KMS-11 (cell line): ENCODE measurements around the gene FBLN7.

ENCODE experiments used
- H2AFZ ChIP-seq: fragments of 200-600 bp; sonication (generic); 2 replicates; pipeline ENCODE4 v1.6.1; 2016; ENCODE audit warnings: antibody characterized with exemption, mixed run types, low read depth
- H3K27ac ChIP-seq: fragments of 200-600 bp; sonication (generic); 2 replicates; pipeline ENCODE4 v1.6.1; 2016; ENCODE audit warnings: mild to moderate bottlenecking, mixed run types
- H3K27me3 ChIP-seq: fragments of 200-600 bp; sonication (generic); 2 replicates; pipeline ENCODE4 v1.6.1; 2017; ENCODE audit warnings: mild to moderate bottlenecking, low read depth, mixed run types, moderate library complexity; ENCODE audit not compliant: insufficient read depth
- H3K36me3 ChIP-seq: fragments of 200-600 bp; sonication (generic); 2 replicates; pipeline ENCODE4 v1.6.1; 2017; ENCODE audit warnings: mild to moderate bottlenecking, mixed run types; ENCODE audit not compliant: insufficient read depth
- H3K4me1 ChIP-seq: fragments of 200-600 bp; sonication (generic); 2 replicates; pipeline ENCODE4 v1.6.1; 2016; ENCODE audit warnings: mild to moderate bottlenecking, low read depth, mixed run types; ENCODE audit not compliant: poor library complexity, severe bottlenecking
- H3K4me2 ChIP-seq: fragments of 200-600 bp; sonication (generic); 2 replicates; pipeline ENCODE4 v1.7.0; 2016; ENCODE audit warnings: mild to moderate bottlenecking, mixed run types
- H3K4me3 ChIP-seq: fragments of 200-600 bp; sonication (generic); IDR thresholded peaks from 2 replicates; pipeline ENCODE4 v1.6.1; 2017; ENCODE audit warnings: low read depth, low read length, mixed read lengths; ENCODE audit not compliant: insufficient read depth
- H3K79me2 ChIP-seq: fragments of 200-600 bp; sonication (generic); 2 replicates; pipeline ENCODE4 v1.6.1; 2016; ENCODE audit warnings: low read depth, mixed run types; ENCODE audit not compliant: insufficient read depth
- H3K9ac ChIP-seq: fragments of 200-600 bp; sonication (generic); 2 replicates; pipeline ENCODE4 v1.6.1; 2016; ENCODE audit warnings: mild to moderate bottlenecking, mixed run types
- H4K20me1 ChIP-seq: fragments of 200-600 bp; sonication (generic); 2 replicates; pipeline ENCODE4 v1.6.1; 2016; ENCODE audit warnings: mild to moderate bottlenecking, mixed run types; ENCODE audit not compliant: insufficient read depth
- TF ChIP-seq, protein P1 (sequence below): fragments of 200-600 bp; sonication (generic); conservative IDR thresholded peaks from 2 replicates; pipeline ENCODE4 v1.6.1; 2017; ENCODE audit warnings: low read depth, mild to moderate bottlenecking, antibody characterized with exemption, low read length, moderate library complexity, mixed read lengths

The FBLN7 gene

DNA sequence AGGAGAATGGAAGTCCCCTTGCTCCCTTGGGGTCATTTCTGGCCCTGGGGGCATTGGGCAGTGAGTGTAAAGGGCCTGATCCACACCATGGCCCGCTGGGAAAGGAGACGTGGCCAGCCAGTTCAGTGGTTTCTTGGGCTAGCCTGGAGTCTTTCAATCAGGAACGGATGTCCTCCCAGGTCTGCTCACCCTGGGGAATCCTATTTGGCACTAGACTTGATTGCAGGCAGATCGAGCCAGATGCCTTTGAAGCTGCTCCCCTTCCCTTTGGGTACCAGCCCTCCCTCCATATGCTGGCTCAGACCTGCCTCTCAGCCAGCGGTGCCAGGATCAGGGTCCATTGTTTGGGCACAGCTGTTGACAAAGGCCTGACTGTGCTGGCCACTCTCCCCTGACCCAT is 11.0 kb downstream of the FBLN7 start:
- Histone ChIP-seq H3K79me2 (no peaks in the 10 kb centered on the region), H3K27ac (no peak overlapping the region), H3K27me3 (no peaks in the 10 kb centered on the region), H3K4me1 (no peaks in the 10 kb centered on the region), H3K4me2 (no peak overlapping the region), H3K36me3 (no peaks in the 10 kb centered on the region), H2AFZ (no peak overlapping the region), H4K20me1 (no peaks in the 10 kb centered on the region), H3K4me3 (no peak overlapping the region), H3K9ac (no peak overlapping the region)
- TF ChIP-seq, protein P1, sequence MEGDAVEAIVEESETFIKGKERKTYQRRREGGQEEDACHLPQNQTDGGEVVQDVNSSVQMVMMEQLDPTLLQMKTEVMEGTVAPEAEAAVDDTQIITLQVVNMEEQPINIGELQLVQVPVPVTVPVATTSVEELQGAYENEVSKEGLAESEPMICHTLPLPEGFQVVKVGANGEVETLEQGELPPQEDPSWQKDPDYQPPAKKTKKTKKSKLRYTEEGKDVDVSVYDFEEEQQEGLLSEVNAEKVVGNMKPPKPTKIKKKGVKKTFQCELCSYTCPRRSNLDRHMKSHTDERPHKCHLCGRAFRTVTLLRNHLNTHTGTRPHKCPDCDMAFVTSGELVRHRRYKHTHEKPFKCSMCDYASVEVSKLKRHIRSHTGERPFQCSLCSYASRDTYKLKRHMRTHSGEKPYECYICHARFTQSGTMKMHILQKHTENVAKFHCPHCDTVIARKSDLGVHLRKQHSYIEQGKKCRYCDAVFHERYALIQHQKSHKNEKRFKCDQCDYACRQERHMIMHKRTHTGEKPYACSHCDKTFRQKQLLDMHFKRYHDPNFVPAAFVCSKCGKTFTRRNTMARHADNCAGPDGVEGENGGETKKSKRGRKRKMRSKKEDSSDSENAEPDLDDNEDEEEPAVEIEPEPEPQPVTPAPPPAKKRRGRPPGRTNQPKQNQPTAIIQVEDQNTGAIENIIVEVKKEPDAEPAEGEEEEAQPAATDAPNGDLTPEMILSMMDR, result no peak

DNA sequence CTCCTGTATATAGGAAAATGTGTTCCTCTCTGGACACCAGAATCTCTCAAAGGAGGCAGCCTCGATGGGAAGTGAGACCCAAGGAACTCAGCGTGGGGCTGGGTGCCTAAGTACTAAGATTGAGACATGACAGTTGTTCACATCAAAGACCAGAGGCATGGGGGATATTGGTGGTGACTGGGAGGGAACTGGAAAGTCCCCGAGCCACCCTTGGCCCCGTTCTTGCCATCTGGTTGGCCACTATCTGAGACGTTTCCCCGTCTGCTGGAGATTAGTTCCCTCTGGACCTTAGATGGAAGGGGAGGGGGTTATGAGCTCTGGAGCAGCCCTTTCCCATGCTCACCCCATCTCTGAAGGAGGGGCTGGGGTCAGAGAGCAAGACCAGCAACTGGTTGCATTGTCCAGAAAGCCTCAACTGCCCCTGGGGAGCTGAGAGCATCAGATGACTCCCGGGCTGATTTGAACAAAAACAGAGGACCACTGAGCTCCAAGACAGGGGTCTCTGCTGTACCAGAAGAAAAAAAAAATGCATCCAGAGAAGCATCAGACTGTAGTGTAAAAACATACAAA is 11.8 kb downstream of the FBLN7 start:
- Histone ChIP-seq H3K4me3 (no peak overlapping the region), H4K20me1 (no peaks in the 10 kb centered on the region), H3K9ac (no peak overlapping the region), H2AFZ (no peak overlapping the region), H3K27ac (no peak overlapping the region), H3K4me2 (no peak overlapping the region), H3K36me3 (no peaks in the 10 kb centered on the region), H3K27me3 (no peaks in the 10 kb centered on the region), H3K4me1 (no peaks in the 10 kb centered on the region), H3K79me2 (no peaks in the 10 kb centered on the region)
- TF ChIP-seq, protein P1, result no peak

DNA sequence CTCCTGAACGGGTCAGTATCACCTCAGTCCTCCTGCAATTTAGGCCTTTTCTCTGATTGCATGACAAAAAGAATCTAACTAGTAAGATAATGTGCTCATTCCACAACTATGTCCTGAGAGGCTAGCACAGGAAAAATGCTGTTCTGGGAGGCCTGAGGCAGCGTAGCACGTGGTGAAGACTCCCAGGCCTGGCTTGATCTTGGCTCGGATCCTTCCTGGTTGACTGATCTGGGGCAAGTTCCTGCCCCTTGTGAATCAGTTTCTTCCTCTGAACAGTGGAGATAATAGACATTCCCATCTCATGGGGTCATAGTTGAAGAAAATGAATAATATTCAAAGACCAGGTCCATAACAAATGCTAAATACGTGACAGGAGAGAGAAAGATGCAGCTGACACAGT is 12.3 kb downstream of the FBLN7 start:
- Histone ChIP-seq H3K9ac (no peak overlapping the region), H3K4me3 (no peak overlapping the region), H3K4me1 (no peaks in the 10 kb centered on the region), H3K36me3 (no peaks in the 10 kb centered on the region), H3K27me3 (no peaks in the 10 kb centered on the region), H2AFZ (no peak overlapping the region), H3K4me2 (no peak overlapping the region), H3K79me2 (no peaks in the 10 kb centered on the region), H4K20me1 (no peaks in the 10 kb centered on the region), H3K27ac (no peak overlapping the region)
- TF ChIP-seq, protein P1, result no peak

DNA sequence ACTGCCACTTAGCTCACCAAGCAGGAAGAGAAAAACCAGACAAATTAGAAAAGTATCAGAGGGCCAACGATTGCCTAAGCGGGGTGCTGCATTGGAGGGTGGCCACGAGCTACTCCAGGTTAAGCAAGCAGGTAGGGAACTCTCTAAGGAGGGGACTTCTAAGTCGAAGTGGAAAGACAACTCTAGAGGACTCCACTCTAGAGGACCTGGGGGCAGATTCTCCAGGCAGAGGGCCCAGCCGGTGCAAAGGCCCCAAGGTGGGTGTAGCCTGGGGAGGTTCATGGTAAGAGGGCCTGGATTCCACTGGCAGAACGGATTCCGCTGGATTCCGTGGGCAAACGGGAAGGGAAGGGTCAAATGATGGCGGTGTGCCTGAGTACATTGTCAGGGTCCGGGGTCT is 12.7 kb downstream of the FBLN7 start:
- no peak overlapping the region for H3K27ac ChIP-seq
- H3K4me2 ChIP-seq, result no peak overlapping the region
- no peak overlapping the region for H2AFZ ChIP-seq
- no peaks in the 10 kb centered on the region for H3K36me3 ChIP-seq
- TF ChIP-seq, protein P1, result no peak
- H4K20me1 ChIP-seq, result no peaks in the 10 kb centered on the region
- no peak overlapping the region for H3K9ac ChIP-seq
- H3K4me1 ChIP-seq, result no peaks in the 10 kb centered on the region
- no peaks in the 10 kb centered on the region for H3K27me3 ChIP-seq
- H3K79me2 ChIP-seq, result no peaks in the 10 kb centered on the region
- H3K4me3 ChIP-seq, result no peak overlapping the region
